Gastrocnemius medialis (tissue), 4 donors: Measurements from ENCODE around the gene VASP. TPM values are rescaled to one million over a fixed set of nuclear protein-coding genes. Genes with fewer than 3 reads are reported as not detected.
A peak's percentile ranks its signal among the peaks of the same experiment; 100 is the strongest.

ENCODE experiments used
- ATAC-seq, 2 donors: fragments of 150-250 bp; one replicate each; pipeline ENCODE4 v1.9.1; 2016
- DNase-seq, 2 donors: peaks; one replicate each; pipeline ENCODE4 v3.0.0-alpha.2; 2019
- H3K27ac ChIP-seq, 4 donors: fragments of 200-600 bp; sonication (generic); 1 replicate in 1 of 4; 2 replicates in 3 of 4; pipeline ENCODE4 v1.5.1; 2016 to 2018; ENCODE audit warnings: mild to moderate bottlenecking in 2 of 4, moderate library complexity in 1 of 4
- H3K27me3 ChIP-seq, 3 donors: fragments of 200-600 bp; sonication (generic) in 2 of 3; 1 replicate in 1 of 3; 2 replicates in 2 of 3; pipeline versions ENCODE4 v1.5.1 to v1.6.0; 2016 to 2019; ENCODE audit warnings: mild to moderate bottlenecking in 1 of 3, moderate library complexity in 1 of 3
- H3K36me3 ChIP-seq, 2 donors: fragments of 200-600 bp; sonication (generic) in 1 of 2; one replicate each; pipeline ENCODE4 v1.5.1; 2017 to 2018
- H3K4me1 ChIP-seq, 2 donors: fragments of 200-600 bp; sonication (generic) in 1 of 2; one replicate each; pipeline ENCODE4 v1.5.1; 2016 to 2017; ENCODE audit warnings: mild to moderate bottlenecking in 2 of 2
- H3K4me3 ChIP-seq, 4 donors: fragments of 200-600 bp; sonication (generic) in 3 of 4; 1 replicate in 1 of 4; 2 replicates in 3 of 4; pipeline ENCODE4 v1.5.1; 2016 to 2019; ENCODE audit warnings: mild to moderate bottlenecking in 2 of 4
- H3K9me3 ChIP-seq, 3 donors: fragments of 200-600 bp; sonication (generic) in 2 of 3; 1 replicate in 1 of 3; 2 replicates in 2 of 3; pipeline ENCODE4 v1.5.1; 2016 to 2019
- CTCF ChIP-seq, 5 experiments: fragments of 450-650 bp in 3 of 5; fragments of 200-600 bp in 2 of 5; sonication (generic) in 2 of 5; IDR thresholded peaks in 4 of 5; conservative IDR thresholded peaks in 1 of 5; 1 replicate in 4 of 5; 2 replicates in 1 of 5; pipeline ENCODE4 v1.5.1; 2016 to 2019; ENCODE audit warnings: antibody characterized with exemption in 5 of 5, mild to moderate bottlenecking in 3 of 5, moderate library complexity in 3 of 5
- POLR2A ChIP-seq, 2 donors: fragments of 450-650 bp; IDR thresholded peaks; one replicate each; pipeline ENCODE4 v1.6.1; 2017; ENCODE audit warnings: antibody characterized with exemption in 2 of 2, mild to moderate bottlenecking in 2 of 2, moderate library complexity in 2 of 2
- in situ Hi-C, 4 donors: fragments of 200-750 bp; cut with MboI; loops; one replicate each; pipeline versions ENCODE4 v1.15.0 to v1.8.0; 2017; ENCODE audit warnings: low sequenced_read_pairs in 4 of 4
- intact Hi-C: fragments of 100-400 bp; cut with DNase I; formaldehyde crosslinking; loops from one replicate; pipeline ENCODE4 v1.15.1; 2023; ENCODE audit warnings: low total_unique reads
- total RNA-seq, 4 donors: library from RNA; depleted of rRNA; stranded (reverse); fragments of >200 nt; gene quantifications; one replicate each; pipeline versions ENCODE4 v1.1.0 to v1.2.3, GENCODE V29; 2016

Gene VASP
- total RNA-seq, 4 donors from 2014 or later, result 10.2 to 18.2 (median 16.4) TPM

GRCh38 chr19:45571457-45572220 lies 64.4 kb downstream of the VASP start:
- H3K4me3 ChIP-seq, result no peak overlapping the region
- in situ Hi-C loops, result no loop called here
- no peaks in the 10 kb centered on the region for H3K36me3 ChIP-seq
- intact Hi-C loops, result no loop called here
- H3K27ac ChIP-seq, result peak overlapping the region in 3 of 4 donors; percentile 22 to 67 (median 51)
- H3K9me3 ChIP-seq, result no peaks in the 10 kb centered on the region
- ATAC-seq, result no peak
- no peak for DNase-seq
- no peaks in the 10 kb centered on the region for H3K27me3 ChIP-seq
- no peak for TF ChIP-seq POLR2A (IDR thresholded peaks at IDR 0.05)
- TF ChIP-seq CTCF (IDR thresholded peaks at IDR 0.05 in 4 of 5, conservative IDR thresholded peaks at IDR 0.05 in 1 of 5), result no peak
- H3K4me1 ChIP-seq, result peaks cover 43 to 57% of the 10 kb centered on the region in 2 donors

GRCh38 chr19:45574526-45574925 lies 67.2 kb downstream of the VASP start:
- DNase-seq, result no peak
- Histone ChIP-seq H3K4me1 (peaks cover 32 to 61% of the 10 kb centered on the region in 2 donors), H3K4me3 (no peak overlapping the region), H3K27me3 (no peaks in the 10 kb centered on the region), H3K36me3 (no peaks in the 10 kb centered on the region), H3K9me3 (no peaks in the 10 kb centered on the region), H3K27ac (peak overlapping the region; percentile 7 to 81 (median 78))
- in situ Hi-C loops, result no loop called here
- no peak for ATAC-seq
- intact Hi-C loops, result no loop called here
- TF ChIP-seq POLR2A (IDR thresholded peaks at IDR 0.05) (no peak), CTCF (IDR thresholded peaks at IDR 0.05 in 4 of 5, conservative IDR thresholded peaks at IDR 0.05 in 1 of 5) (no peak)

- TF ChIP-seq POLR2A (IDR thresholded peaks at IDR 0.05), result no peak
- TF ChIP-seq CTCF (IDR thresholded peaks at IDR 0.05 in 4 of 5, conservative IDR thresholded peaks at IDR 0.05 in 1 of 5), result no peak
- H3K27me3 ChIP-seq, result no peaks in the 10 kb centered on the region
- H3K4me1 ChIP-seq, result peaks cover 28 to 54% of the 10 kb centered on the region in 2 donors
- no peak overlapping the region for H3K4me3 ChIP-seq
- H3K27ac ChIP-seq, result peak overlapping the region; percentile 7 to 81 (median 78)
- H3K9me3 ChIP-seq, result no peaks in the 10 kb centered on the region
- H3K36me3 ChIP-seq, result no peaks in the 10 kb centered on the region
- intact Hi-C loops (no loop called here), in situ Hi-C loops (no loop called here)
- ATAC-seq (no peak), DNase-seq (no peak)
These were observed 67.9 kb downstream of the VASP start for GRCh38 chr19:45575216-45575615.

Other genes with a start within 250 kb of the VASP start
- gene CKM, start 184.6 kb upstream of the VASP start, total RNA-seq, result over 10,000 TPM; 18,507 to 37,792 (median 27,366) TPM
- gene KLC3, start 166.7 kb upstream of the VASP start, total RNA-seq, result 1 to 10 TPM in 1 of 4 donors, not detected in 3; 2.7 TPM
- gene ERCC2, start 136.9 kb upstream of the VASP start, total RNA-seq, result 1 to 10 TPM; 4.8 to 8.9 (median 7.2) TPM
- 1 to 10 TPM; 1.1 to 6.9 (median 1.5) TPM for gene PPP1R13L, start 102.4 kb upstream of the VASP start, total RNA-seq
- 1 to 10 TPM; 5.1 to 8.3 (median 5.8) TPM for gene POLR1G, start 100.8 kb upstream of the VASP start, total RNA-seq
- 100 to 1,000 TPM in 2 of 4 donors, 10 to 100 TPM in 2; 92.1 to 185 (median 103) TPM for gene ERCC1, start 83.6 kb upstream of the VASP start, total RNA-seq
- gene FOSB, start 39.5 kb upstream of the VASP start, total RNA-seq, result 1 to 10 TPM in 2 of 4 donors, under 1 TPM in 1, not detected in 1; 0.17 to 1.8 (median 1.6) TPM
- gene RTN2, start 10.4 kb upstream of the VASP start, total RNA-seq, result 100 to 1,000 TPM in 2 of 4 donors, 10 to 100 TPM in 2; 51.8 to 140 (median 101) TPM
- under 1 TPM in 1 of 4 donors, not detected in 3; 0.76 TPM for gene PPM1N, start 9.0 kb upstream of the VASP start, total RNA-seq
- 10 to 100 TPM; 14.8 to 32.5 (median 20.3) TPM for gene OPA3, start 77.3 kb downstream of the VASP start, total RNA-seq
- 1 to 10 TPM in 3 of 4 donors, under 1 TPM in 1; 0.46 to 4.2 (median 2.2) TPM for gene GPR4, start 94.7 kb downstream of the VASP start, total RNA-seq
- gene EML2, start 131.9 kb downstream of the VASP start, total RNA-seq, result 1 to 10 TPM; 3.0 to 6.7 (median 4.8) TPM
- gene GIPR, start 160.7 kb downstream of the VASP start, total RNA-seq, result not detected
- 100 to 1,000 TPM; 136 to 167 (median 144) TPM for gene SNRPD2, start 184.5 kb downstream of the VASP start, total RNA-seq
- 1 to 10 TPM in 2 of 4 donors, under 1 TPM in 2; 0.80 to 1.4 (median 0.97) TPM for gene QPCTL, start 185.2 kb downstream of the VASP start, total RNA-seq
- 10 to 100 TPM in 1 of 4 donors, 1 to 10 TPM in 3; 6.6 to 14.3 (median 8.7) TPM for gene FBXO46, start 223.4 kb downstream of the VASP start, total RNA-seq
- not detected for gene MEIOSIN, start 226.0 kb downstream of the VASP start, total RNA-seq